Ureter (tissue), 1 donor: ENCODE measurements around the gene TBC1D5. TPM values are rescaled to one million over a fixed set of nuclear protein-coding genes. Genes with fewer than 3 reads are reported as not detected.

Experiments
- DNase-seq: peaks from one replicate; pipeline ENCODE4 v3.0.0-alpha.2; 2020; ENCODE audit warnings: low spot score
- total RNA-seq: library from RNA; stranded (reverse); gene quantifications from one replicate; pipeline ENCODE4 v1.2.4, GENCODE V29; 2023
- donor health status: DM: yes; HTN: yes; CAD: no.

Gene TBC1D5
- total RNA-seq, 1 donor from 2014 or later, result 87.1 TPM

DNA sequence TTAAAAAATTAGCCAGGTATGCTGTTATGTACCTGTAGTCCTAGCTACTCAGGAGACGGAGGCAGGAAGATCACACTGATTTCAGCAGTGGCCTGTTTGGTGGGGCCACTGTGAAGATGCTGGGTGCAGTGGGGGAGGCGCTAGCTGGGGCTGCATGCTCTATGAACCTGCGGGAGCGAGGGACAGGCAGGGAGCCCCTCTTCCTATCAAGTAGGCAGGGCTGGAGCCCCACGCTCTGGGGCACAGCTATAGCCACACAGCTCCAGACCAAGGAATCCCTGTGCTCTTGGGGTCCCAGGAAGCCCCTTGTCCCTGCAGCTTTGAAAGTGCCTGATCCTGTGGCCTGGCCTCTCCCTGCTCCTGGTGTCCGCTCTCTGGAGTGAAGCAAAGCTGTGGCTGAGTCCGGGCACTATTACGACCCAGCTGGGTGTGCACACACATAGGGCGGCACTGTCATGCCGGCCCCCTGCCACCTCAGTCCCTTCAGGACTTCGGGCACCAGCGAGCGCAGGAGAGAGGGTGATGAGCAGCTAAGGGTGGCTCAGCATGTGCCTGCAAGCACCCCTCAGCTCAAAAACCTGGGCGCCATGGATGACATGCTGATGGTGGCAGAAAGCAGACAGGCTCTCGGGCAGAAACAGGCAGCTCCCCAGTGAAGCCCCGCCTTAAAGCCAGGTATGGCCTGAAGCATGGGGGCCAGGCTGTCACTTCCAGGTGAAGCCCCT is 262.6 kb downstream of the TBC1D5 start:
- no peak for DNase-seq

DNA sequence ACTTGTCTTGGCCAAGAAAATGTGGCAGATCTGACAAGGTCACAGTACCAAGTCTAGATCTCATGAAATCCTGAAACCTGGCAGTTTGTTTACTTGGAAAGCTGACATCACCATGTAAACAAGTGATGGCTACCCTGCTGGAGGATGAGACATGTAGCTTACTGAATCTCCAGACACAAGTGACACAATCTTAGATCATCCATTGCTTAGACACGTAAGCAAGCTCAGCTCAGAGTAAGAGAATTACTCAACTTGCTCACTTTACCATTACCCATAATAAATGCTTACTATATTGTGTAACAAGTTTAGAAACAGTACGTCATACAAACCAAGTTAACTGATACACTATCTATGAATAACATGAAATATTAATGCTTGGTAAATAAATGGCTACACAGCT is 263.8 kb downstream of the TBC1D5 start:
- DNase-seq, result no peak

DNA sequence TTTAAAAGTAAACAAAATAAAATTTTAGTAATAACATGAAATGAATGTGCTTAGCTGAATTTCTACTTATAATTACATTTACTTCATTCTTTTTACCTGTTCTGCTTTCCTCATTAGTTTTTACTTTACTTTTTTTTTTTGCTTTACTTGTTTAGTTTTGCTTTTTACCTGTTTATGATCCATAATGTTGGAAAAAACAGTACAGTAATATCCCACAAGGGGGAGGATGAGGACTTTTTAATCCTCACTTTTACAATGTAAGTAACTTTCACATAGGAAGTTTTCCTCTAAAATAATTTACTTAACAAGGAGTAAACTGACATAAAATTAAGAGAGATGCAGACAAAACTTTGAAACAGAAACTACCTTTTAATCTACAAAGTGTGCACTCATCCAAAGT is 268.7 kb downstream of the TBC1D5 start:
- no peak for DNase-seq

DNA sequence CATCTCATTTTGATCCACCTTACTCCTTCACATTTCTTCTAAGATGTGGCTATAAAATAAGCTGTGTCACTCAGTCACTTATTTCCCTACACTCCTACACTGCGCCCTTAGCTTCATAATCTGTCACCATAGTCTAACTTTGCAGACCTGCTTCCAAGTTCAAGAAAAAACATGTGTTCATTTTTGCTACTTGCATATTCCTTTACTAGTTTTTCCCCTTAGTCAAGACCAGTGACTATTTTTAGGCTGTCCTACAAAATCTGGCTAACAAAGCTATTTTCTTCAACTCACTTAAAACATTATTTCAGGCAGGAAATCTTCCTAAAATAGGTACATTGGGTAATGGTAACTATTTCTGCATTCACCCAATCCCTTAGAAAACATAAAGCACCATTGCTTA is 272.5 kb downstream of the TBC1D5 start:
- no peak for DNase-seq

DNA sequence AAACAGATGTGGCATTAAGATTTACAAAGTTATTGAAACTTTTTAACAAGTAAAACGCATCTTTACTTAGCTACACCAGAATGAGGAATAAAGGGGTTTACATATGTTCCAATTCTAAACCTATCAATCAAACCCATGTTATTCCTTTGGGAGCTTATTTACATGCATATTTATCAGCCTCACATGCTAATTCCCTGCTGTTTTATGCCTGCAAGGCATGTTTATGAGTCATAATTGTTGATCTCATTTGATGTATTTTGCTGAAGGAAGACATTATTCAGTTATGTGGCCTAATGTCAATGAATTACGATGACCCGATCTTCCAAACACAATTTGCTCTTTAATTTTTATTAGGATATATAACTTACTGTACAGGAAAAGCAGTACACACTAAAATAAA is 272.9 kb downstream of the TBC1D5 start:
- no peak for DNase-seq

DNA sequence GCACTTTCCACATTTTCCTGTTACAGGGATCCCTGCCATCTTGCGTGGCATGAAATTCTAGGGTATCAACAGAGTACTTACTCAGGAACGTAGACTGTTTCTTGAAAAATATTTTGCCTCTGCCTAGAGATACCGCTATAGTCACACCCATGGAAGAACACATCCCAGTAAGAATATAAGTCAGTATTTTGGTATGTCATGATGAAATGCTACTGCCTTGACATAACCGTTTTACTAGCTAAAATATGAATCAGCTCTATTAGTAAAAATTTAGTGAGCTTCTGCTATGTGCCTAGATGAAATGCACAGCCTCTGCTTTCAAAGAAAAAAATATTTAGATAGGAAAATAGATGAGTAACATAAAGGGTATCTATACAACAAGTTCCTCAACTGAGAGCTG is 276.4 kb downstream of the TBC1D5 start:
- no peak for DNase-seq

DNA sequence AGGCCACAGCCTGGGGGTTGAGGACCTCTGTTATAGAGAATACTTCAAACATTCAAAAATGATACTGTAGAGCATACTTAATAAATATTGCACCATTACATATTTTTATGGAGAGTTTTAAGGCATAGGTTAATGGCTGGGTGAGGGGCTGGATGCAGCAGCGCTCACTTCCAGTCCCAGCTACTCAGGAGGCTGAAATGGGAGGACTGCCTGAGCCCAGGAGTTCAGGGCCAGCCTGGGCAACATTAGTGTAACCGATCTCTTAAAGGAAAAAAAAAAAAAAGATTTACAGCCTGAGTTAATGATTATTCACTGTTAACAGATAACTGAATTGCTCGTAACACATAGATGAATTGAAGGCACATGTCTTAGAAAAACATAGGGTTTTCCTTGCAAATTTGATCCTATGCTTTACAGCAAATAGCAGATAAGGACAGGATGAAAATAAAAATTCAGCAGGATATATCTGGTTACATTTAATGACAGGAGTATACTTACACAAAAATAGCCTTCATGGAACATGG is 282.9 kb downstream of the TBC1D5 start:
- DNase-seq, result no peak

DNA sequence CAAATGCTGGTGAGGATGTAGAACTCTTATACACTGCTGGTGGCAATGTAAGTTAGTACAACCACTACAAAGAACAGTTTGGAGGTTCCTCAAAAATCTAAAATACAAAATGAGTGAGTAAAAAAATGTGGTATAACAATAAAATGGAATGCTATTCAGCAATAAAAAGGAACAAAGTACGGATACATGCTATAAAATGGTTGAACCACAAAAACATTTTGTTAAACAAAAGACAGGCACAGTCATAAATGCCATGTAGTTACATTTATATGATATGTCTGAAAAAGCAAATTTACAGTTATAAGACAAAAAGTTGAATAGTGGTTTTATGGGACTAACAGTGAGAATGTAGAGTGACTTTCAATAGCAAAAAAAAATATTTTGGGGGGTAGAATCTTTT is 285.8 kb downstream of the TBC1D5 start:
- DNase-seq, result no peak

DNA sequence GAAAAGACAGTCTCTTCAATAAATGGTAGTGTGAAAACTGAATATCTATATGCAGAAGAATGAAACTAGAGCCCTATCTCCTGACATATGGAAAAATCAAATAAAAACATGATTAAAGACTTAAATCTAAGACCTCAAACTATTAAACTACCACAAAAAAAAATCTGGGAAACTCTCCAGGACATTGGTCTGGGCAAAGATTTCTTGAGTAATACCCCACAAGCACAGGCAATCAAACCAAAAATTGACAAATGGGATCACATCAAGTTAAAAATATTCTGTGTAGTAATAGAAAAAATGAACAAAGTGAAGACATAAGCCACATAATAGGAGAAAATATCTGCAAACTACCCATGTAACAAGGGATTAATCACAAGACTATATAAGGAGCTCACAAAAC is 286.4 kb downstream of the TBC1D5 start:
- DNase-seq, result no peak

DNA sequence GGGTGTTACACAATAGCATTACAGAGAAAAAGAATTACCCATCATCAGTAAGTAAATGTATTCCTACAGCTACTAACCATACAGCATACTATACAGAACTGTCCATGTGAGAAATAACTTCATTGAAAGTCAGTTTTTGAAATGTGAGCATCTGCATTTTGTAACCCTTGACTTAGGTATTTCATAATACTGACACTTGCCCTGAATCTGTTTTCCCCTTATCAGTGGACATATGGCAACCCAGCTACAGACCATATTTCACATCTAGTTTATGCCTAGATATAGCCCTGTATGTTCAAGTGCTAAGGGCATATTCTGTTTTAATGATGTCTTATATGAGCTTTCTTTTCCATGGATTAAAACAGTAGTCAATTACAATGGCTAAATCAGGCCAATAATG is 297.6 kb downstream of the TBC1D5 start:
- no peak for DNase-seq

DNA sequence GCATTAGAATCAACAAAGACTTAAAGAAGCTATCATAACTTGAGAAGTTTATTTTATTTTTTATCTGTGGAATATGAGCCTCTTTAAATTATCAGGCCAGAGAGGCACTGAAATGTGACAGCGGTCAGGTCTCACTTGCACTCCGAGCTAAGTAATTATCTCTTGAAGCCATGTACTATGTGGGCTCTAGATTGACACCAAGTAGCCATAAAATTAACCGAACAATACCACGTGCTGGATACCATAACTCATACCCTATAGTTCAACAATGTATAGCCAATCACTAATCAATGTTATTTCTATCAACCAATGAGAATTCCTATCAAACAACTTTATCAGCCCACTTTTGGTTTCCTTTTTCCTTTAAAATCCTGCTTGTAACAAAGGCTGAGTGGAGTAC is 299.3 kb downstream of the TBC1D5 start:
- DNase-seq, result no peak

DNA sequence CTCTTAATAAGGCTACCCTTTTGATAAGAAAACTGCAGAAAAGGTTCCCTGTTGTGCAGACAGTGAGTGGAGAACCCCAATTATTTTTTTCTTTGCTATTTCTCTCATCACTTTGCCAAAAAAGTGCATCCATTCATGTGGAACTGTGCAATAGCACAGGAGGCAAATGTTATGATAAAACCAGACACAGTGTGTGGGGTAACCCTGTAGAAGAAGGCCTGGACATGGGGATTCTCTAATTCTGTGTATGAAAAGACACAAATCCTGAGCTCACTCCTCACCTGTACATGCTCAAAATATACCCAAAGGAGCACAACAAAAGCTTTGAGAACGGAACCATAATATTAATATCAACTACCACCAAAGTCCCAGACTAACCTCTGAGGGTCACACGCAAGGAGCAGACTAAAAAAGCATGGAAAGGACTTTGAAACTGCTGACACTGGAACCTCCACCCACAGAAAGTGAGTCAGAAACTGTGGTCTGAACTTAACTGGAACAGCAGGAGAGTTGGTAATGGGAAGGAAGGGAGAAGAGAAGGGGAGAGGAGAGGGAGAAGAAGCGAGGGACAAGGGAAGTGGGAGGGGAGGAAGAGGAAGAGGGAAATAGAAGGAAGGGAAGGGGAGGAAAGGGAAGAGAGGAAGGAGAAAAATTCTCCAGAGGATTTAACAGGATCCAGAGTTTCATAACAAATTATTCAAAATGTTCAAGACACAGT is 299.9 kb downstream of the TBC1D5 start:
- no peak for DNase-seq

DNA sequence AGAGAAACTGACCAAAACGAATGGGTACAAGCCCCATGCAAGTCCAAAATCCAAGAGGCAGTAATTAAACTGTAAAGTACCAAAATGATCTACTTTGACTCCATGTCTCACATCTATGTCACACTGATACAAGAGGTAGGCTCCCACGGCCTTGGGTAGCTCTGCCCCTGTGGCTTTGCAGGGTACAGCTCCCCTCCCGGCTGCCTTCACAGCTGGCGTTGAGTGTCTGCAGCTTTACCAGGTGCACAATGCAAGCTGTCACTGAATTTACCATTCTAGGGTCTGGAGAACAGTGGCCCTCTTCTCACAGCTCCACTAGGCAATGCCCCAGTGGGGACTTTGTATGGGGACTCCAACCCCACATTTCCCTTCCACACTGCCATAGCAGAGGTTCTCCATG is 308.6 kb downstream of the TBC1D5 start:
- no peak for DNase-seq

DNA sequence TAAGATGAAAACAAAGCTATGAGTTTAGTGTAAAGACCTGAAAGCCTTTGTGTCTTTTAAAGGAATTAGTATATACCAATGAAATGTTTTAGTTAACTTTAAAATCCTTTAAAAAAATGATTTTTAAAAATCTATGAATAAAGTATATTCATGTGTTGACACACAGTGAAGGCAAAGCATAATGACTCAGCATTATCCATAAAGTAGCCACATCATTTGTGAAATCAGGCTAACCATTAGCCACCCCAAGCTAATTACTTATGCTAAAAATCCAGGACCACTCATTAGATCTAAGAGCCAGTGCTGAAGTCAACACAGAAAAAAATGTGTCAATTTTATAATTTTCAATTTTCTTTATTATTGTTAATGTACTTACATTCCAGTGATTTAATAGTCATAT is 310.2 kb downstream of the TBC1D5 start:
- DNase-seq, result no peak

DNA sequence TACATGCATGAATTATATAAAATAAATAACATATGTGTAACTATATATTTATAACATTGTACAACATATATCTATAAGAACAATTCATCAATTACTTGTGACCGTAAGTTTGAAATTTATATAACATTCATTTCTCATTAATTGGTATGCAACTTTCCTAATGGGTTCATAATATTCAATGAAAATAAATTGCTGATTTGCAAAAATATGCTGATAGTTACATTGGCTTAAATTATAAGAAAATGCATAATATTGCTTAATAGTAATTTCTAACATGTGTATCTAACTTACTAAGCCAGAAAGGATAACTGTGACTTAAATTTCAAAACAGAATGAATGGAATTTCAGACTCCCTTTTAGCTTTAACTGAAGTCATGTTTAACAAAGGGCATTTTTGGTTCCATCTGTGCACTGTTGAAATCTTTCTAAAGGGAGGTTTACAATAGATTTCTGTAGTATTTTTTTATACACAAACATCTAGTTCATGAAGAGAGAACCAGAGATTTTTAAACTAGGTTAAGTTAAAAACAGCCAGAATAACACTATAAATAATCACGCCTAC is 310.9 kb downstream of the TBC1D5 start:
- no peak for DNase-seq

DNA sequence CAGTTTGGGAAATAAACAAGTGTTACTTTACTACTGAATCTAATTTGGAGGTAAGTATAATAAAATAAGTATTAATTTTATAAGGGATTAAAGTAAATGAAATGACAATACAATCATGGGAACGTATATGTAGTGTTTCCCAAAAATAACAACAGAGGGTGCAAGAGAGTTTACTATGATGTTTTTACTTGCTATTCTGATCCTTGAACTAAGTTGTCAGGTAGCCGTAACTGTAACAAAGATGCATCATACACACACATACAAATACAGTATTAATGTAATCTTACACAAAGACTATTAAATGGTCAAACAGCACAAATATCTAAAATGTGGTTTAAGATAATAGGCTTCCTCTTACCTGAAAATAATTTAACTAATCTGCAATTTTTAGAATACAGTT is 311.4 kb downstream of the TBC1D5 start:
- DNase-seq, result no peak

DNA sequence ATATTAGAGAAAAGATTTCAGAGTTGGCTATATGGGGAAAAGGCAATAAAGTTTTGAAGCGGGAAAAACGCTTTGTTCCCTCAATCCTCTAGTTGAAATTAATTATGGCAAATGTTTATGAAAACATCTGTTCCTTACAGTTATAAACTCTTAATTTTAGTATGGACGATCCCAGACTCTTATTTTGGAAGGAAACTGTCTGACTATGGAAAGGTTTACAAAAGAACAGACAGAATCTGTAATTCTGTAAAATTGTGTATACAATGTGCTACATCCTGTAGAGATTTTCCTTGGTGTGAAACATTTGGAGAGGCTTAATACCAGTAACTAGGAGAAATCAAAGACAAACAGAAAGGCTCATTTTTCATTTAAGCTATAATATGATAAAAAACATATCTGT is 311.8 kb downstream of the TBC1D5 start:
- DNase-seq, result no peak

DNA sequence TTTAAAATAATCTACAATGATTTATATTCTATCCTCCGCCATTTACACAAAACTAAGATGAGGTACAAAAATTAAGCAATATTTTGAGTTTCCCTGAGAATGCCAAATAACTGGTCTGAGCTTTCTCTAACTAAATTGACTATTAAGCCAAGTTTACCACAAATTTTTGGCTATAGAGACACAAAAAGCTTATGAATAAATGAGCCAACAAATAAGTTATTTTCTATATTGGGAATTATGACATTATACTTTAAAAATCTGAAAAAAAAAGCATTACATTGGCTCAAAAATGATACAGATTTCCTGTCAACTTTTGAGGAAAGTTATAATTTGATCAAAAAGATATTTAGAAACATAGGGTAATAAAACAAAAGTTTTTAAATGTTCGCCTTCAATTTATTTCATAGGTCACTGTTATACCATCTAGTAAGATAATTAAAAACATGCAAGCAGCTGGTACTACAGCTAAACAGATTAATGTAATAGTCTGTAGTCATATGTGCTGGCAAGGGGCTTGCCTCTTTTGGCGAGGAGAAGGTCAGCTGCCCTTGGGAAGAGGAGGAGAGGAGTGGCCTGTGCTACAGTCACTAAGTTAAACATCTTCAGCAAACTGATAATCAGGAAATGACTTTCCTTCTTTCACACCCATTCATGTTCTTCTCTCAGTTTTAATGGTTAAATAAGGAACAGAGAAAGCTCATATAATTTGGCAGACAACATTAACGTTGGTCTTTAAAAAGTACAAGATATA is 318.5 kb downstream of the TBC1D5 start:
- DNase-seq, result no peak

DNA sequence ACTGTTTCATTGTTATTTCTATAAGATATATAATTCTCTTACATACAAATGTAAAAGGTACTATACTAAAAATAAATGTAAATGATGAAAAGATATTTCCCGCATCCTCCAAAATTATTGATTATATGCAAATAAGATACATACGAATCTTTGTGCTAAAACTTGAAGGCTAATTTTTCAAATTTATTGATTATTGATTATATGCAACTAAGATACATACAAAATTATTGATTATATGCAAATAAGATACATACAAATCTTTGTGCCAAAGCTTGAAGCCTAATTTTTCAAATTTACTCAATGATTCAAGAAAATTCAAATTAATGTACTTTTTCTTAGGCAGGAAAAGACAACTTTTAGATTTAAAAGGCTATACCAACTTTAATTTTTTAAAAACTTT is 319.8 kb downstream of the TBC1D5 start:
- DNase-seq, result no peak

DNA sequence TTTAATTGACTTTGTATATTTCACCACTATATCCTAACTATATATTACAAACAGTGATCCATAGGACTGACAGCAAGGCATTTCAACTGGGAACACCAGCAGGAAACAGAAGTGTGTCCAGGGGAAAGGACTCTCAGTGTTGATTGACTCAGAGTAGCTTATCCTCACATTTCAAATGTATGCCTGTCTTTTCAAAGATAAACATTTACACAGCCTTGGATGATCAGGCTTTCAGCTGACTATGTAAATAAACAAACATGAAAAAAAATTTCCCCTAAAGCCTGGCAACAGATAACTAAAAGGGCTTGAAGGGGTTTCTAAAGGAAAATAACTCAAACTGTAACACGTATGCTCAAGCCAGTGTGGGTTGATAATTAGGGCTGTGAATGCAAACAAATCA is 321.8 kb downstream of the TBC1D5 start:
- no peak for DNase-seq

DNA sequence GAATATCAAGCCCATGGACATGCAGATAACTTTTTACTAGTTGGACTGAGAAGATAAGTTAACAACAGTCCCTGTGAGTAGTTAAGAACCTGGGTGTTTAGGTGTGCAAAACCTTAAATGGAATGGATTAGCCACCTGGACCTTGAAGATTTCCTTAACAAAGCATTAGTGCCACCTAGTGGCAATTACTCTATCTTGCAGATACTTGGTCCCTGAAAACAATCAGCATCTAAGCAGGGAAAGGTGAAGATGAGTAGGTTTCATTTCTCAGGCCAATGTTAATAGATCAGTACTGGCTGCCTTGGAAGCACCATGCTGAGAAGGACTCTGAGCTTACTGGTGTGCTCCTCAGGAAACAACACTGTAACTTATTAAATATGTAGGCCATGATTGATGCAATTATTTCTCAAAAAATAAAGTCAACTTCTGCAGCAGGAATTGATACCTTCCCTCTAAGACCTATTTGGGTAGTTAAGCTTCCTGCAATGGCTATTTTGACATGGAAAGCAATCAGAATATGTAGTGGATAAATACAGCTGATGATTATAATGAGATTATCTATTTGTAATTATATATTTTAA is 329.4 kb downstream of the TBC1D5 start:
- DNase-seq, result no peak
